Measurements from ENCODE around the gene SYNC.
A peak's percentile ranks its signal among the peaks of the same experiment; 100 is the strongest.
"Not testable (repeated sequence)": the region's sequence is repeated elsewhere in the genome, so short reads cannot be mapped to it uniquely, and the experiment has no call there.

Gene SYNC

DNA sequence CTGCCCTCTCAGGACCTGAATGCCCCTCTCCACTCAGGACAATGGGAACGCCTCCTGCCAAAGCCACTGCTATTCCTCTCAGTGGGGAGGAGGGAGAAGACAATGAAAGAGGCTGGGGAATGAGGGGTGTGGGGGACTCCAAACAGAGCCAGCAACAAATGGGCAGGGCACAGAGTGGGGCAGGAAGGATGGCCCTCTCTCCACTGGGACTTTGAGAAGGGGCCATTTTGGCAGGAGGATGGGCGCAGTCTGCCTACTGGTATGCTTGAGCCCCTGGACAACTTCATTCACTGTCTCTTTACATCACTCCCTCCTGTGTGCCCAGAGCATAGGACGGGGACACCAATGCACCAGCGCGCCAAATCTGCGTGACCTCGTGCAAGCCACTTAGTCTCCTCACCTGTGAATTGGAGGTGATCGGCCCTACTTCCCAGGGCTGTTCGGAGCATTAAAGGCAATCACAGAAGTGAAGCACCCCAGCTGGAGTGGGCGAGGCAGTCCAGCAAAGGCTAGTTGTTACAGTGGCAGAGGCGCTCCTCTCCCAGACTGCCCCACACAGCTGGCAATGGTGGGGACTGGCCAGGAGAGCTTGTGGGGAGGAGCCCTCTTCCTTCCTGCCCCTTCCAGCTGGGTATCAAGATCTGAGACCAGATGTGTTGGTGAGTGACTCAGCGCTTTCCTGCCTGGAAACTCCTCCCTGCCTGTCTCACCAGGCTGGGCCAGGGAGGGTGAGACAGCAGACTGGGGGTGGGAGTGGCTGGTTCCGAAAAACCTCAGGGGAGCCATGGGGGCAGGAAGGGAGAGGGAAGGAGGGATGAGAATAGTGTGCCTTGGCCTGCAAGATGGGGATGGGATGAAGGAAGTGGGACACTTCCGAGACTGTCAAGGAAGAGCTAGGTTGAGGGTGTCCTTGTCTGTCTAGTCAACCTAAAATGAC, 22.4 kb upstream of the SYNC start:
- DNase-seq (ENCODE audit: low spot score): no peak

DNA sequence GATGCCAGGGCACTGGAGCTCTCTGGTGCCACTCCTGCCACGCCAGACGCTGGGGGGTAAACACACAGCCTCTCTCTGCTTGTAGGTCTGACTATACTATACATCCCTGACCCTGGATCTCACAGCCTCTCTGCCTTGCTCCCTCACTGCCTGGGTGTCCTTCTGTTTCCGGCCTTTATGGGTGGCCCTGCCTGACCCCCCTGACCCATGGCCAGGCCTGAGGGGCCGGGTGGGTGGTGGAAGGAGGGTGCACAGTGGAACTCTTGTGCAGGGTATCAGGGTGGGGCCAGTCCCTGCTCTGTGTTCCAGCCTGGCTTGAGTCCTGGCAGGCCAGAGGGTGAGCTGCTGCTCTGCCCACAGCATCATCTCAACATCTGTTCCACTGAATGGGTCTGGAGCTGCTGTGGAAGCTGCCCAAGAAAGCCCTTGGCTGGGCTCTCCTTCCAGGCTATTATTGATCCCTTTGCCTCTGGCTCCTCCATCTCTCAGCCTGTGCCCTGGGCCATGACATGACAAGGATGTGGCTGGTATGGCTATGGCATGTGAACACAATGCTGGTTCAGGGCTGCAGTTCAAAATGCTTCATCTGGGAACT, 17.2 kb upstream of the SYNC start:
- DNase-seq (ENCODE audit: low spot score): no peak

DNA sequence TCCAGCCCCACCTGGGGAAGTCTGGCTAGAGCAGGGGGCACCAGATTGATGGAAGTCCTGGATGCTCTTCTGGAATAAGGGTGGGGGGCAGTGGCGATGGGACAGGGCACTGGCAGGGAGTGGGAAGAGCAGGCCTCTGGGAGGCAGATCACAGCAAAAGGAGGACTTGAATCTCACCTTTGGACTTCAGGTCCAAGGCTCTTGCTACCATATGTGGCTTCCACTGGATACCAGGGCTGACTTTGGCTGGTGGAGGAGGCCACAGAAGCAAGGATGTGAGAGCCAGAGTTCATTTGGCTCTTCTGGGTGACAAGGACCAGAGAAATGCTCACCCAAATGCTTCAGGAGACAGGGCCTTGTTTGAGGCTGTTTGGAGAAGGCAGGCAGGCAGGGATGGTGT, 16.0 kb upstream of the SYNC start:
- DNase-seq (ENCODE audit: low spot score): no peak

DNA sequence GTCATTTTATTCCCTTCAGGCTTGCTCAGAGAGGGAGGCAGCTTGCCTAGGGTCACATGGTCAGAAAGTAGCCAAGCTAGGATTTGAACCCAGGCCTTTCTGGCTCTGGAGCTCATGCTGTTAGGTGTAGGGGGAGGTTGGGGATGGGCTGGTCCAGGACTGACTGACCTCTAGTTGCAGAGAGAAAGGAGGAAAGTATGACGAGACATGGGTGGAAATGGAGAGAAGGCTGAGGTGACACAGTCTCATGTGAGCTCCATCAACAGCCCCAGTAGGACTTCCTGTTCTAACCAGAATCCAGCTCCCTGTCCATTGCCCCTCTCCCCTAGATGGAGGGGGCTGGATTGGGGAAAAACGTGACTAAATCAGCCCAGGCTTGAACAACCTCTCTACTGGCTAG, 15.5 kb upstream of the SYNC start:
- DNase-seq (ENCODE audit: low spot score): no peak

DNA sequence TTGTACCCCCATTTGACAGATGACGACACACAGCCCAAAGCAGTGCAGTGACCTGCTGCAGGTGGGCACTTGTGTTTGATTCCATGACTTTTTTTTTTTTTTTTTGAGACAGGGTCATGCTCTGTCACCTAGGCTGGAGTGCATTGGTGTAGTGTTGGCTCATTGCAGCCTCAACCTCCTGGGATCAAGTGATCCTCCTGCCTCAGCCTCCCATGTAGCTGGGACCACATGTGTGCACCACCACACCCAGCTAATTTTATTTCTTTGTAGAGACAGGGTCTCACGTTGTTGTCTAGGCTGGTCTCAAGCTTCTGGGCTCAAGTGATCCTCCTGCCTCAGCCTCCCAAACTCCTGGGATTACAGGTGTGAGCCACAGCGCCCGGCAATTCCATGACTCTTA, 14.9 kb upstream of the SYNC start:
- DNase-seq (ENCODE audit: low spot score): no peak

DNA sequence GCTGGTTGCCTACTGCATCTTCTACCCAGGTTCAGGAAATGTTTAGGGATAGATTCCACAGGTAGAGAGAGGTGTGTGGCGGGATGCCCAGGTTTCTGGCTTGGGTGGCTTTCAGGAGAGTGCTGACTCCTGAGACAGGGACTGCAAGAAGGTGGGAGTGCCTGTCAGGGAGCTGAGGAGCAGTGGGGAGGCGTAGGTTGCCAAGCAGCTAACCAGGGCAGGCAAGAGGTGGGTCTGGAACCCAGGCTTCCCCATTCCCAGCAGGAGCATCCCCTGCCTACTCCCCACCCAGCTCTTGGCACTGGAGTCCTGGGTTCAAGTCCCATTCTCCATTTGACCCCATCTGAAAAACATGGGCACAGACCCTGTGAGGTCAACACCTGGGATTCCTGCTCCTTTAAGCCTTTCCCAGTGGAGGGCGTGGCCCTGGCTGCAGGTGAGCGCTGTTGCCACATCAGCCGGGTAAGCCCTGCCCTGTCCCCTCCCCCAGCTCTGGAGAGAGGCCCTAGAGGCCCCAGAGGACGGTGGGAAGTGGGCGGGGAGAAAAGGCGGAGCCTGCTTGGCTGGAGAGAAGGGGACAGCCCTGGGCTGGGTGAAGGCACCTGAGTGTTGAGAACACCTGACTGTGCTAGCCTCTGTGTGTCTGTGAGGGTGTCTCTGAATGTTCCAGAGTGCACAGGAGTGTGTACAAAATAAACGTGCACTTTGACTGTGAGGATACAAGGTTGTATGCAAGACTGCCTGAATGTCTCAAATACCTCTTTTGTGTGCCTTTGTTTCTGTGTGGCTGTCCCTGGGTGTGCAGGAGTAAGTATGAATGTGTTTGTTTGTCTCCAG, 14.0 kb upstream of the SYNC start:
- DNase-seq (ENCODE audit: low spot score): peak; percentile 84

DNA sequence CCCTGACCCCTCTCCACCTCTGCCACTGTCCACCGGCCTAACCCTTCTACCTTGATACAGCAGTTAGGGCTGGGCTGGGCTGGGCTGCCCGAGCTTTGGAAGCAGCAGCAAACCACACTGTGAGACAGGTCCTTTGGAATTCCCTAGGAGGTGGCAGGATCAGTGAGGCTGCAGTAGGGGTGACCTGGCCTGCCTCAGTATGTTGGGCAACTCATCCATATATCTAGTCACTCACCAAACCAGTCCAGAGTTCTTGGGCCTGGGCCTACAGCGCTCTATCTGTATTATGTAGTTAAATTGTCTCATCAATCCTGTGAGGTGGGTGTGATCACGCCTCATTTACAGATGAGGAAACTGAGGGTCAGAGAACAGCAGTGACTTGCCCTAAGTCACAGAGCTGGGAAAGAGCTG, 13.3 kb upstream of the SYNC start:
- DNase-seq (ENCODE audit: low spot score): no peak

DNA sequence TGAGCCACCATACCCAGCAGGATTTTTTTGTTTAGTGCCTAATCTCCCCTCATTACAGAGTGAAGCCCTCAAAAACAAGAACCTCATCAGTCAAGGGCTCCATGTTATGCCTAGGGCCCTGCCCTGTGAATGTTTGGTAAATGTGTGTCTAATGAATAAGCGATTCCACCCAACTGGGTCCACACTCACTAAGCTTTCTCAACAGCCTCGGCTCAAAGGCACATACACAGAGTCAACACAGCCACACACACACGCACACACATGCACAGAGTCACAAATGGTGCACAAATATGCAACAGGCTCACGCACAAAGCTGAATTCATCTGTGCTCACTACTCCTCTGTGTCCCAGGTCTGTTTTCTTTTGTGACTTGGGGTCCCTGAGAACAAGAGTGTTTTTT, 11.7 kb upstream of the SYNC start:
- DNase-seq (ENCODE audit: low spot score): no peak

DNA sequence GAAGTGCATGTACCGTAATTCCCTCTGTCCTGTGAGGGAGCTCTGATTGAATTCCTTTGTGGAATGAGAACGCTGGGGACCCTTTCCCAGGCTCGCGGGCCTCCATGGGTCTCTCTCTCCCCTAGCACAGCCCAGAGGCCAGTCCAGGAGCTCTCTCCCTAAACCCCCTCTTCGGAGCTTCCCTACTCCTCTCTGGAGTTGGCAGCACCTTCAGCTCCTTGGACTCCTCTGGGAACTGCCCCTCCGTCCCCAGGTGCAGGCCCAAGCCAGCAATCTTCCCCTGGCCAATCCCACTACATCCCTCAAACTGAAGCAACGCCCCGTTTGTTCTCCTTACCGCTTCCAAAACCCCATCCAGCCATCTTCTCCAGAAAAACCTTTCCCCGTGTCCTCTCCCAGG, 10.5 kb upstream of the SYNC start:
- DNase-seq (ENCODE audit: low spot score): no peak

DNA sequence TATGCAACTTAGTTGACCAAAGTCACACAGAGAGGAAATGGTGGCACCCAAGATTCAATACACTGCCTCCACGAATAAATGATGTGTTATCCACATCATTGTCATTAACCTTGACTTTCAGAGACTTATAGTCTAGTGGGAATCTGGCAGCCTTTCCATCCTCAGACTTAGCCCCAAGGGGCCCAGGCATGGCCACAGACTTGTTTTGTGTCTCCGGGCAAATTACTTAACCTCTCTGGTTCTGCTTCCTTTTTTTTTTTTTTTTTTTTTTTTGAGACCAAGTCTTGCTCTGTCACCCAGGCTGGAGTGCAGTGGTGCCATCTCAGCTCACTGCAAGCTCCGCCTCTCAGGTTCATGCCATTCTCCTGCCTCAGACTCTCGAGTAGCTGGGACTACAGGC, 8.7 kb upstream of the SYNC start:
- DNase-seq (ENCODE audit: low spot score): not testable (repeated sequence)

DNA sequence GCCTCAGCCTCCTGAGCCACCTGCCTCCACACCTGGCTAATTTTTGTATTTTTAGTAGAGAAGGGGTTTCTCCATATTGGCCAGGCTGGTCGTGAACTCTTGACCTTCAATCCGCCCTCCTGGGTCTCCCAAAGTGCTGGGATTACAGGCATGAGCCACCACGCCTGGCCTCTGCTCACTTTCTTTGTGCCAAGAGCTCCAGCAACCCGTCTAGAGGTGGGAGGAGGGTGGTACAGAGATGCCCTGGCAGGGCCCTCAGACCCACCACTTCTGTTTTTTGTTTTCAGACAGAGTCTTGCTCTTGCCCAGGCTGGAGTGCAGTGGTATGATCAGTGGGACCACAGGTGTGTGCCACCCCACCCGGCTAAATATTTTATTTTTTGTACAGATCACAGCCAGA, 6.9 kb upstream of the SYNC start:
- DNase-seq (ENCODE audit: low spot score): no peak

DNA sequence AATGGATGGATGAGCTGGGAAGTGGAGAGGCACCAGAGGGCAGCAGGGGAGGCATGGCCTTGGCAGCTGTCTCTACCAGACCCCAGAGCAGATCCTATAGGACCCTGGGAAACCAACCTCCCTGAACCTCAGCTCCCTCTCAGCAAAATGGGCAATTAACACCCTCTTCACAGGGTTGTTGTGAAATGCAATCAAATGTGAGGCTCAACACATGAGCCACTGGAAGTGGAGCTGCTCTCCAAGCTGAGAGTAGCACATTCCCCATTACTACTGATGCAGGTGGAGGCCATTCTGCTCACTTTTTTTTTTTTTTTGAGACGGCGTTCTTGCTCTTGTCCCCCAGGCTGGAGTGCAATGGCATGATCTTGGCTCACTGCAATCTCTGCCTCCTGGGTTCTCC, 6.5 kb upstream of the SYNC start:
- DNase-seq (ENCODE audit: low spot score): no peak

DNA sequence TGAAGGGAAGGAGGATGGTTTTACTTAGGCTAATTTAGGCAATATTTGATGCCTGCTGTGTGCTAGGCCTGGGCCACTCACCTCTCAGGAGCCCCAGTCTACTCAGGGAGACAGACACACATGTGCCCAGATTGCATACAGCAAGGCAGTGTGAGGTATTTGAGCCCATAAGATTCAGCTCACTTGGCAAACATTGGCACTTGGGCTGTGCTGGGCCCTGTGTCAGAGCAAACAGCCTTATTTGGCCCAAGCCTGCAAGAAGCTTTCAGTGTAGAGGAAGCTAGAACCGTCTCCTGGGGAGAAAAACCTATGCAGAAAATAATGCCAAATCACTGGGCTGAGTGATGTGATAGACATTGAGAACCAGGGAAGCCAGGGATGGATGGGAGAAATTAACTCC, 3.9 kb upstream of the SYNC start:
- DNase-seq (ENCODE audit: low spot score): no peak

DNA sequence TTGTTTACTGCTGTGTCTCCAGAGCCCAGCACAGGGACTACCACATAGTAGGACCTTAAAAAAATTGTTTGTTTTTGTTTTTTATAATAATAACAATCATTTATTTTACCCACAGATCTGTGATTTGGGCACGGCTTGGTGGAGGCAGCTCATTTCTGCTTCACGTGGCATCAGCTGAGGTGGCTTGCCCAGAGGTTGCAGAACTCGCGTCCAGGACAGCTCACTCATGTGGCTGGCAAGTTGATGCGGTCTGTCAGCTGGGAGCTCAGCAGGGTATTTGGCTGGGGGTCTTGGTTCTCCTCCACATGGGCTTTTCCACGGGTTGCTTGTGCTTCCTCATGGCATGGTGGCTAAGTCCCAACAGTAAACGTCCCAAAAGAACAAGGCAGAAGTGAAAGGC, 2.9 kb upstream of the SYNC start:
- DNase-seq (ENCODE audit: low spot score): no peak

DNA sequence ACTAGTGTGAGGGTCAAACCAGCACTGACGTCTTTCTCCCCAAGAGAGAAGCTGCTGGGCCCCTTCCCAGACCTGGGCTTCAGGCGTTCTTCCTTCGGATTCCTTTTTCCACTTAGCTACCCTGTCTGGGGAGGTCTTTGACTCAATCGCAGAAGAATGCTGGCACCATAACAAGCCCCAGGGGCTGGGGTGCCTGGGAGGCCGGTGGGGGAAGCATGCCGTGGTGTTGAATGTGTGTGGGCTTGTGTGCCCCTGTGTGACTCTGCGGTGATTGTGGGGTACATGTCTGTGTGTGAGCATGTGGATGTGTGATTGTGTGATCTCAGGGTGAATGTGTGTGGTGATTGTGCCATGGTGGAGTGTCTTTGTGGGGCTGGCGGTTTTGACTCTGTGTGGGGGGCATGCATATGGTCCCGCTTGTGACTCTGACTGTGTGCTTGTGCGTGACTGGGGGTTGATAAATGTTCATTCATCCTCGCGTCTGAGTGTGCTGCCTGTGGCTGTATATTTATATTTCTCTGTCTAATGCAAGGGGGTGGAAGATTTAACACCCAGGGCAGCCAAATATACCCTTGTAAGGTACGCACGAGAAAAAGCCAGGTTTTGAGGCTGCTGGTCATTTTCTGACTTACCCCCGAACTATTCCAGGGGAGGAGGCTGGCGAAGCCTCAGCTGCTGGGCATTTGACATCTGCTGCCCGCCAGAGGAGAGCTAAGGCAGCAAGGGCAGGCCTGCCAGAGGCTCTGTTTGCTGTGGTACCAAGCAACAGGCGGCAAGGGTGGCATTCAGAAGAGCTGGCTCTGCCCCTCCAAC, 1.1 kb upstream of the SYNC start:
- DNase-seq (ENCODE audit: low spot score): no peak

DNA sequence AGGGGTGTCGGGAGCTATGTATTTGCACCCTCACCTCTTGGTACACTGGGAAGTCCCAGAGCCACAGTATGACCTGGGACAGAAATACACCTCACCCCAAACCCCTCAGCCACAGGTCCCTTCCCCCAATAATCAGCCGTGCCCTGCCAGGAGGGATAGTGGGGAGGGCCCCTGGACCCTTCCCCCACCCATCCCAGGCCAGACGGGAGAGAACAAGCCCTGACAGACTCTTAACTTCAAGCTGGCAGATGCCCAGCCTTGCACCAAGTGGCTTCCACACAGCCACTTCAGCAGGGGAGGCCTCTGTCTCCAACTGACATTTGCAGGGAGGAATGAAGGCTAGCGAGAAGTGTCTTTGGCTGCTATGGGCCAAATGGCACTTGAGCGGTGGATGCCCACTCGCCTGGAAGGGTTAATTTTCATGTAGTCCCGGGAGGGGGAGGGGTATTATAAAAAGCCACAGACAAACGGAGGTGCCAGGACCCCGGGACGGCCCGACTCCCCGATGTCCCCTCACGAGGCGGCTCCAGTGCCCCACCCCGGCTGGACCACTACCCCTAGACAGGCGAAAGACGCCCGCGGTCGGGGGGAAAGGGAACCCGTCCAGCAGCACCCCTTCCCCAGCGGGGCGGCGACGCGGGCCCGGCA, 495 bp downstream of the SYNC start:
- DNase-seq (ENCODE audit: low spot score): no peak

DNA sequence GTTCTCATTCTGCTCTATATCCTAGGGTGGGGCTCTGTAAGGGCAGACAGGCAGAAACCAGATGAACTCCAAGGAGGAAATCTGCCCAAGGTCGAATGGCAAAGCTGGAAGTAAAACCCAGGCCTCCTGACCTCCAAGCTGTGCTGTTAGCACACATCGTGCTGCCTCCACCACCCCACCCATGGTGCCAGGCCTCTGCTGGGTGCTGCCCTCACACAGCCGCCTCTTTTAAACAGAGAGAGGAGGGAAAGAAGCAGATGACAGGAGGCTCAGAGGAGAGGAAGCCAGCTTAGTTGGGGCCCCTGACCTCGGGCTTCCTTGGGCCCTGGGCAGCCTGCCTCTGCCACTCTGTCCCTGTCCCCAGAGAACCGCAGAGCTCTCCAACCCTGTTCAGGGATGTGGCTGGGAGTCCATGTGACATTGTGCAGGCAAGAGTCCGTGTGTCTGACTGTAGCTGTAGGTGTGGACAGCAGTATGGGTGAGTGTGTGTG, 1.1 kb downstream of the SYNC start:
- DNase-seq (ENCODE audit: low spot score): no peak

DNA sequence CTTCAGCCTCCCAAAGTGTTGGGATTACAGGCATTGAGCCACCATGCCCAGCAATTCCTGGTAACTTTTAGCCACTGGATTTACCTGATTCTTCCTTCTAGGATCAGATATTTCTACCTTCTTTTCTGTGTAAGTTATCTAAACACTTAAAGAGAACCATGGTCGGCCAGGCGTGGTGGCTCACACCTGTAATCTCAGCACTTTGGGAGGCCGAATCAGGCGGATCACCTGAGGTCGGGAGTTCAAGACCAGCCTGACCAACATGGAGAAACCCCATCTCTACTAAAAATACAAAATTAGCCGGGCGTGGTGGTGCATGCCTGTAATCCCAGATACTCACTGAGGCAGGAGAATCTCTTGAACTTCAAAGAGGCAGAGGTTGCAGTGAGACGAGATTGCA, 5.6 kb downstream of the SYNC start:
- not testable (repeated sequence) for DNase-seq (ENCODE audit: low spot score)

DNA sequence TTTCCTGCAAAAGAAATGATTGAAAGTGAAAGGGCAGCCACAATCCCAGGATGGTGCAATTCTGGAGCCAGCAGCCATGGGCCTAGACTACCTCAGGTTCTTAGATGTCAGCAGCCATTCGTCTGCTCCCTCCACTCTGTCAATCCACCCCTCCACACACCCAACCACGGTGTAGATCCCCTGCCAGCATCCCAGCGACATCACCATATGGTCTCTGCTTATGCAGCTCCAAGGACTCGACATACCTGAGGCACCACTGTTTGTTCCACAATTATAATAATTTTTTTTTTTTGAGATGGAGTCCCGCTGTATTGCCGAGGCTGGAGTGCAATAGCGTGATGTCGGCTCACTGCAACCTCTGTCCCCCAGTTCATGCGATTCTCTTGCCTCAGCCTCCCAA, 6.5 kb downstream of the SYNC start:
- no peak for DNase-seq (ENCODE audit: low spot score)

DNA sequence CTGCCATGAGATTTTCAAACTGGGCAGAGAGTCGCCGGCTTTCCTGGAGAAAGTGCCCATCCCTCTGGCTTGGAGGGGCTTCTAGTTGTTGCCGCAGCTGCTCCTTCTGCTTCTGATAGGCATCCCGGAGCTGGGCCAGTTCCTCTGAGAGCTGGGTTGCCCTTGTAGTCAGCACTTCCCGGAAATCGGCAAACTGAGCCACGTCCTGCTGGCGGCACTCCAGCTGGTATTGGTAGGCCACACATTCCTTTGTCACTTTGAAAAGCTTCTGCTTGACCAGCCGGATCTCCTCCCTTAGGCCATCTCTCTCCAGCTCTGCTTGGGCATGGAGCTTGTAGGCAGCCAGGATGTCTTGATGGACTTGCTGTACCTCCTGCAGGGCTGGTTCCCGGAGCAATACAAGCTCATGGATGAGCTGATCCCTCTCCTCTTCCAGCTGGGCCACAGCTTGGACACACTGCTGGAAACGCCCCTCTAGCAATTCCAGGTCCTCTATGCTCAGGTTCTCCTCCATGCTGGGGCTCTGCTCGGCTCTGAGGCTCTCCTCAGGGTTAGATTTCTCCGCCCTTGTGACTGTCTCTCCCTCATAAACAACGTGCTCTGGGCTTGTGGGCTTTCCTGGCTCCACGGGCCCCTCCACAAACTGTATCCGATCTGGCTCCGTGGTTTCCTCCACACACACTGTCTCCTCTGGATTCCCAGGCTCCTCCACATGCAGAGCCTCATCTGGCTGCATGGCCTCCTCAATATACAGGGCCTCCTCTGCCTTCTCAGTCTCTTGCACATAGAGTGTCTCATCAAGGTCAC, 7.3 kb downstream of the SYNC start:
- no peak for DNase-seq (ENCODE audit: low spot score)

All from HuH-7 (cell line).